IMR-90 (cell line): ENCODE results near the gene NCCRP1. TPM values are rescaled to one million over a fixed set of nuclear protein-coding genes. Genes with fewer than 3 reads are reported as not detected.

Source experiments
- ATAC-seq: fragments of 200-7000 bp; cut with Tn5 transposase; 2 replicates; pipeline ENCODE4 v1.9.1; 2020; ENCODE audit warnings: low read depth, mild to moderate bottlenecking, moderate library complexity
- BruUV-seq: library from RNA; stranded (reverse); fragments of 400-500 nt; replicated peaks from 2 replicates; lab custom pipeline; 2021; lab: Mats Ljungman, UMichigan
- CTCF ChIA-PET: fragments of 300-600 bp; formaldehyde crosslinking; extraction: SDS; loops from one replicate; lab custom pipeline; 2021; ENCODE audit warnings: antibody characterized with exemption; lab: Yijun Ruan, JAX
- POLR2A ChIA-PET: fragments of 300-600 bp; sonication (Branson Sonifier 250); formaldehyde crosslinking; loops from one replicate; lab custom pipeline; 2022; ENCODE audit warnings: antibody characterized with exemption; ENCODE audit not compliant: unreplicated experiment; lab: Charles Lee
- DNase-seq: peaks from one replicate; pipeline ENCODE4 v3.0.0; 2013
- H2AFZ ChIP-seq: replicated peaks from 2 replicates; pipeline ENCODE3; 2013; ENCODE audit warnings: low read length, mild to moderate bottlenecking; ENCODE audit not compliant: poor library complexity
- H2AK5ac ChIP-seq: 2 replicates; pipeline ENCODE4 v1.6.1; 2013; ENCODE audit warnings: low read depth, low read length, inconsistent platforms
- H2AK9ac ChIP-seq: replicated peaks from 2 replicates; pipeline ENCODE3; 2013; ENCODE audit warnings: mild to moderate bottlenecking, low read depth, low read length, moderate library complexity; ENCODE audit not compliant: poor library complexity
- H2BK120ac ChIP-seq: 2 replicates; pipeline ENCODE4 v1.6.1; 2013; ENCODE audit warnings: low read depth, low read length, inconsistent platforms
- H2BK15ac ChIP-seq: 3 replicates; pipeline ENCODE4 v1.6.1; 2013; ENCODE audit warnings: low read depth, low read length, inconsistent platforms
- H2BK20ac ChIP-seq: 2 replicates; pipeline ENCODE4 v1.6.1; 2013; ENCODE audit warnings: low read depth, mild to moderate bottlenecking, inconsistent platforms, low read length, moderate library complexity
- H2BK5ac ChIP-seq: 2 replicates; pipeline ENCODE4 v1.6.1; 2013; ENCODE audit warnings: mild to moderate bottlenecking, low read depth, low read length, inconsistent platforms; ENCODE audit not compliant: poor library complexity, severe bottlenecking
- H3K14ac ChIP-seq: replicated peaks from 2 replicates; pipeline ENCODE4 v1.6.1; 2013; ENCODE audit warnings: low read depth, low read length, inconsistent platforms
- H3K18ac ChIP-seq: 2 replicates; pipeline ENCODE4 v1.6.1; 2013; ENCODE audit warnings: low read depth, low read length, control low read depth
- H3K23ac ChIP-seq: 2 replicates; pipeline ENCODE4 v1.6.1; 2013; ENCODE audit warnings: low read depth, low read length, inconsistent platforms
- H3K27ac ChIP-seq: 2 replicates; pipeline ENCODE4 v1.5.1; 2013; ENCODE audit warnings: mild to moderate bottlenecking, control low read depth, low read length; ENCODE audit not compliant: insufficient read depth
- H3K27me3 ChIP-seq: 2 replicates; pipeline ENCODE4 v1.6.1; 2013; ENCODE audit warnings: low read length; ENCODE audit not compliant: control insufficient read depth, insufficient read depth
- H3K36me3 ChIP-seq: 2 replicates; pipeline ENCODE4 v1.6.1; 2013; ENCODE audit warnings: low read length, mixed read lengths; ENCODE audit not compliant: control insufficient read depth, insufficient read depth
- H3K4ac ChIP-seq: 2 replicates; pipeline ENCODE4 v1.6.1; 2013; ENCODE audit warnings: low read depth, low read length, inconsistent platforms
- H3K4me1 ChIP-seq: 2 replicates; pipeline ENCODE4 v1.6.1; 2013; ENCODE audit warnings: low read length, mixed read lengths; ENCODE audit not compliant: control insufficient read depth, insufficient read depth
- H3K4me2 ChIP-seq: 2 replicates; pipeline ENCODE4 v1.6.1; 2013; ENCODE audit warnings: low read depth, mild to moderate bottlenecking, control low read depth, low read length, moderate library complexity
- H3K4me3 ChIP-seq: 2 replicates; pipeline ENCODE4 v1.5.1; 2013; ENCODE audit warnings: low read depth, mild to moderate bottlenecking, control low read depth, low read length, moderate library complexity; ENCODE audit not compliant: insufficient read depth
- H3K56ac ChIP-seq: 2 replicates; pipeline ENCODE4 v1.6.1; 2013; ENCODE audit warnings: low read length, inconsistent platforms; ENCODE audit not compliant: insufficient read depth; ENCODE audit errors: extremely low read depth
- H3K79me1 ChIP-seq, 2 experiments: 2 replicates each; pipeline ENCODE4 v1.6.1; 2013; ENCODE audit warnings: low read length in 2 of 2, inconsistent platforms in 1 of 2, low read depth in 1 of 2
- H3K9ac ChIP-seq: 2 replicates; pipeline ENCODE4 v1.6.1; 2013; ENCODE audit warnings: low read depth, low read length, control low read depth
- H3K9me1 ChIP-seq: 2 replicates; pipeline ENCODE4 v1.6.1; 2013; ENCODE audit warnings: low read length, inconsistent platforms; ENCODE audit not compliant: insufficient read depth
- H3K9me3 ChIP-seq: 2 replicates; pipeline ENCODE4 v1.6.1; 2013; ENCODE audit warnings: low read length; ENCODE audit not compliant: control insufficient read depth, insufficient read depth
- H4K20me1 ChIP-seq: 2 replicates; pipeline ENCODE4 v1.6.1; 2013; ENCODE audit warnings: low read length, inconsistent platforms; ENCODE audit not compliant: insufficient read depth
- H4K5ac ChIP-seq: 2 replicates; pipeline ENCODE4 v1.6.1; 2013; ENCODE audit warnings: mild to moderate bottlenecking, low read depth, low read length, control low read depth
- H4K8ac ChIP-seq, 2 experiments: 2 replicates each; pipeline ENCODE4 v1.6.1; 2013; ENCODE audit warnings: low read depth in 2 of 2, low read length in 2 of 2, control low read depth in 1 of 2, inconsistent platforms in 1 of 2
- H4K91ac ChIP-seq: 2 replicates; pipeline ENCODE4 v1.6.1; 2013; ENCODE audit warnings: low read depth, low read length, inconsistent platforms; ENCODE audit not compliant: insufficient read depth
- BHLHE40 ChIP-seq: fragments of 150-350 bp; IDR thresholded peaks from 2 replicates; pipeline ENCODE4 v1.6.1; 2016; ENCODE audit warnings: mild to moderate bottlenecking, low read depth, low read length
- CEBPB ChIP-seq: IDR thresholded peaks from 2 replicates; pipeline ENCODE4 v1.6.1; 2012; ENCODE audit warnings: low read depth, low read length, improper control_type of control experiment
- CHD1 ChIP-seq: IDR thresholded peaks from 2 replicates; pipeline ENCODE4 v1.6.1; 2012; ENCODE audit warnings: low read depth, low read length, improper control_type of control experiment
- FOS ChIP-seq: fragments of 150-350 bp; IDR thresholded peaks from 2 replicates; pipeline ENCODE4 v1.6.1; 2016; ENCODE audit warnings: low read depth, low read length
- MAFK ChIP-seq: IDR thresholded peaks from 2 replicates; pipeline ENCODE4 v1.6.1; 2012; ENCODE audit warnings: low read depth, low read length, improper control_type of control experiment
- MAZ ChIP-seq: IDR thresholded peaks from 2 replicates; pipeline ENCODE4 v1.6.1; 2012; ENCODE audit warnings: low read depth, mild to moderate bottlenecking, low read length, improper control_type of control experiment, moderate library complexity, borderline replicate concordance
- MXI1 ChIP-seq: IDR thresholded peaks from 2 replicates; pipeline ENCODE4 v1.6.1; 2012; ENCODE audit warnings: low read depth, mild to moderate bottlenecking, low read length, moderate library complexity, borderline replicate concordance
- NFE2L2 ChIP-seq: fragments of 150-350 bp; IDR thresholded peaks from 2 replicates; pipeline ENCODE4 v1.6.1; 2016; ENCODE audit warnings: low read depth, mild to moderate bottlenecking, low read length
- POLR2A ChIP-seq: IDR thresholded peaks from 2 replicates; pipeline ENCODE4 v1.6.1; 2012; ENCODE audit warnings: mild to moderate bottlenecking, low read depth, low read length
- RAD21 ChIP-seq: IDR thresholded peaks from 2 replicates; pipeline ENCODE4 v1.6.1; 2012; ENCODE audit warnings: low read length, improper control_type of control experiment
- RCOR1 ChIP-seq: IDR thresholded peaks from 2 replicates; pipeline ENCODE4 v1.6.1; 2012; ENCODE audit warnings: mild to moderate bottlenecking, low read length, improper control_type of control experiment; ENCODE audit not compliant: insufficient replicate concordance
- SMC3 ChIP-seq: fragments of 150-350 bp; IDR thresholded peaks from 2 replicates; pipeline ENCODE4 v1.6.1; 2016; ENCODE audit warnings: low read depth, mild to moderate bottlenecking, antibody characterized with exemption, low read length, moderate library complexity
- WGBS, 2 experiments: methylation state at CpG; one replicate each; pipeline versions ENCODE4 v1.1.5 to v1.1.7; 2013; ENCODE audit warnings: missing lambda C conversion rate in 2 of 2; ENCODE audit not compliant: insufficient read length in 1 of 2; ENCODE audit errors: extremely low coverage in 2 of 2; 5-methylcytosine and 5-hydroxymethylcytosine counted together
- dilution Hi-C: fragments of 300-500 bp; cut with HindIII; formaldehyde crosslinking; loops from one replicate; pipeline ENCODE4 v1.14.3; 2018; ENCODE audit warnings: low sequenced_read_pairs; ENCODE audit not compliant: unreplicated experiment
- in situ Hi-C: fragments of 300-500 bp; cut with MboI; formaldehyde crosslinking; loops from 3 replicates; pipeline ENCODE4 v1.14.3; 2019; ENCODE audit warnings: low sequenced_read_pairs, inconsistent platforms, mixed read lengths
- intact Hi-C: fragments of 100-400 bp; cut with micrococcal nuclease; formaldehyde crosslinking; loops from 2 replicates; pipeline ENCODE4 v1.10.0; 2022
- polyA plus RNA-seq, 3 experiments: library from polyadenylated mRNA; depleted of rRNA; stranded (reverse); fragments of >200 nt; gene quantifications; 2 replicates each; pipeline ENCODE4 v1.2.3, GENCODE V29; 2012; ENCODE audit warnings: low replicate concordance in 1 of 3
- total RNA-seq: library from RNA; depleted of rRNA; stranded (reverse); fragments of >200 nt; gene quantifications from 2 replicates; pipeline ENCODE4 v1.2.3, GENCODE V29; 2012
- TF ChIP-seq, protein P1 (sequence below): conservative IDR thresholded peaks from 2 replicates; pipeline ENCODE4 v1.5.1; 2012; ENCODE audit warnings: mild to moderate bottlenecking, low read depth, low read length, improper control_type of control experiment

Gene NCCRP1
- total and polyA plus RNA-seq, 2 of the 4 experiments (the other 2 are of a cell fraction), result not detected

DNA sequence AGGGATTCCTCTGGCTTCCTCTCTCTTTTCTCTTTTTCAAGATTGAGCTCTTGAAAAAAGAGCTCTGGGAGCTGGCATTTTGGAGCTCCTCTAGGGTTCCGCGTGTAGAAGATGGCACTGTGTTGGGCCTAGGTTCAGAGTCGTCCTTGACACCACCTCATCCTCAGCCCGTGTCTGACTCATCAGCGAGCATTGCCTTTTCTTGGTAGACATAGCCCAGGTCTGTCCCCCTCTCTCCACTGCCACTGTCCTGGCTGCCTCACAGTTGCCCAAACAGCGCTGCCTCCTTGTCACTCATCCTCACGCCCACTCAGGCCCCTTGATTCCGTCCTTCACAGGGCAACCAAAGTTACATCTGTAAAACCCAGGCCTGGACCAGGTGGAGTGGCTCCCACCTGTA lies 46.5 kb upstream of the NCCRP1 start:
- in situ Hi-C loops, result no loop called here
- no peak overlapping the region for H4K8ac ChIP-seq
- H3K36me3 ChIP-seq, result peaks cover 3% of the 10 kb centered on the region; the same call in 1 of the 2 replicates
- no peak overlapping the region for H3K27ac ChIP-seq
- peaks cover 6% of the 10 kb centered on the region; the same call in 1 of the 2 replicates for H3K9me1 ChIP-seq
- no TSS peak for BruUV-seq
- TF ChIP-seq MXI1 (no peak), BHLHE40 (no peak), POLR2A (no peak), MAZ (no peak), SMC3 (no peak), FOS (no peak), CHD1 (no peak), RCOR1 (no peak), RAD21 (no peak), NFE2L2 (no peak), MAFK (no peak), CEBPB (no peak)
- TF ChIP-seq, protein P1, sequence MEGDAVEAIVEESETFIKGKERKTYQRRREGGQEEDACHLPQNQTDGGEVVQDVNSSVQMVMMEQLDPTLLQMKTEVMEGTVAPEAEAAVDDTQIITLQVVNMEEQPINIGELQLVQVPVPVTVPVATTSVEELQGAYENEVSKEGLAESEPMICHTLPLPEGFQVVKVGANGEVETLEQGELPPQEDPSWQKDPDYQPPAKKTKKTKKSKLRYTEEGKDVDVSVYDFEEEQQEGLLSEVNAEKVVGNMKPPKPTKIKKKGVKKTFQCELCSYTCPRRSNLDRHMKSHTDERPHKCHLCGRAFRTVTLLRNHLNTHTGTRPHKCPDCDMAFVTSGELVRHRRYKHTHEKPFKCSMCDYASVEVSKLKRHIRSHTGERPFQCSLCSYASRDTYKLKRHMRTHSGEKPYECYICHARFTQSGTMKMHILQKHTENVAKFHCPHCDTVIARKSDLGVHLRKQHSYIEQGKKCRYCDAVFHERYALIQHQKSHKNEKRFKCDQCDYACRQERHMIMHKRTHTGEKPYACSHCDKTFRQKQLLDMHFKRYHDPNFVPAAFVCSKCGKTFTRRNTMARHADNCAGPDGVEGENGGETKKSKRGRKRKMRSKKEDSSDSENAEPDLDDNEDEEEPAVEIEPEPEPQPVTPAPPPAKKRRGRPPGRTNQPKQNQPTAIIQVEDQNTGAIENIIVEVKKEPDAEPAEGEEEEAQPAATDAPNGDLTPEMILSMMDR, result no peak
- H2AK5ac ChIP-seq, result no peak overlapping the region
- H2BK5ac ChIP-seq, result no peak overlapping the region
- no peak overlapping the region for H3K4me2 ChIP-seq
- intact Hi-C loops, result no loop called here
- peaks cover 47 to 66% of the 10 kb centered on the region in 2 experiments for H3K79me1 ChIP-seq
- dilution Hi-C loops, result no loop called here
- H2AK9ac ChIP-seq, result no peak overlapping the region
- H3K4me3 ChIP-seq, result no peak overlapping the region
- H4K5ac ChIP-seq, result no peak overlapping the region
- H4K20me1 ChIP-seq, result peaks cover 39% of the 10 kb centered on the region
- DNase-seq (no peak), ATAC-seq (no peak; the same call in 1 of the 2 replicates)
- H3K27me3 ChIP-seq, result no peaks in the 10 kb centered on the region
- no peak overlapping the region for H2BK20ac ChIP-seq
- peaks cover 2% of the 10 kb centered on the region; the same call in 1 of the 2 replicates for H3K4me1 ChIP-seq
- H3K9me3 ChIP-seq, result peaks cover 2% of the 10 kb centered on the region
- no peak overlapping the region for H4K91ac ChIP-seq
- H3K4ac ChIP-seq, result no peak overlapping the region
- H3K9ac ChIP-seq, result no peak overlapping the region
- H2BK15ac ChIP-seq, result no peak overlapping the region
- H3K23ac ChIP-seq, result no peak overlapping the region; the same call in 1 of the 2 replicates
- CTCF ChIA-PET, result interaction anchor here (0.6 kb wide), 1 partner anchor 10 kb away, joined by 4 read pairs; no protein-coding TSS in a partner anchor
- POLR2A ChIA-PET, result no interaction called here
- H3K18ac ChIP-seq, result no peak overlapping the region
- WGBS, 2 experiments, result 89% methylated on average over 5 of the region's 8 CpGs; no CpG with 5 or more reads in 1 of the 2 experiments
- H2AFZ ChIP-seq, result no peak overlapping the region
- H2BK120ac ChIP-seq, result no peak overlapping the region
- H3K56ac ChIP-seq, result no peak overlapping the region
- no peak overlapping the region for H3K14ac ChIP-seq
